Inflammatory macrophage (primary cell): ENCODE data around the gene SPATA3.

Experiments used
- DNase-seq, 2 donors: peaks; one replicate each; pipeline ENCODE4 v3.0.0-alpha.2; 2020 to 2022

The SPATA3 gene

GRCh38 chr2:230968921-230969658 lies 26.8 kb upstream of the SPATA3 start:
- DNase-seq = no peak

- no peak for DNase-seq
Measured at GRCh38 chr2:230969659-230970015, 26.3 kb upstream of the SPATA3 start.

GRCh38 chr2:230972046-230972445 lies 23.9 kb upstream of the SPATA3 start:
- no peak for DNase-seq

- no peak for DNase-seq
Measured at GRCh38 chr2:230974096-230974913, 21.6 kb upstream of the SPATA3 start.

- DNase-seq = no peak
Measured at GRCh38 chr2:230975927-230976326, 20.0 kb upstream of the SPATA3 start.

GRCh38 chr2:230976671-230977171 lies 19.2 kb upstream of the SPATA3 start:
- no peak for DNase-seq

GRCh38 chr2:230980468-230980867 lies 15.5 kb upstream of the SPATA3 start:
- DNase-seq = no peak

- DNase-seq = no peak
Measured at GRCh38 chr2:230981704-230982103, 14.2 kb upstream of the SPATA3 start.

GRCh38 chr2:230982126-230982525 lies 13.8 kb upstream of the SPATA3 start:
- DNase-seq = no peak

- no peak for DNase-seq
Measured at GRCh38 chr2:230982528-230982927, 13.4 kb upstream of the SPATA3 start.

GRCh38 chr2:230983566-230983965 lies 12.4 kb upstream of the SPATA3 start:
- DNase-seq = no peak

- DNase-seq = no peak
Measured at GRCh38 chr2:230984393-230985220, 11.3 kb upstream of the SPATA3 start.

- no peak for DNase-seq
Measured at GRCh38 chr2:230985519-230986231, 10.2 kb upstream of the SPATA3 start.

GRCh38 chr2:230986520-230987136 lies 9.3 kb upstream of the SPATA3 start:
- DNase-seq = no peak

GRCh38 chr2:230987137-230988020 lies 8.5 kb upstream of the SPATA3 start:
- DNase-seq = peak; percentile 75 to 78

- DNase-seq = no peak
Measured at GRCh38 chr2:230989731-230990130, 6.2 kb upstream of the SPATA3 start.

GRCh38 chr2:230990131-230990898 lies 5.6 kb upstream of the SPATA3 start:
- no peak for DNase-seq

- no peak for DNase-seq
Measured at GRCh38 chr2:230990899-230991150, 5.1 kb upstream of the SPATA3 start.

GRCh38 chr2:230991598-230991997 lies 4.3 kb upstream of the SPATA3 start:
- no peak for DNase-seq

GRCh38 chr2:230996661-230997060 lies 740 bp downstream of the SPATA3 start:
- DNase-seq = no peak
